GM04503 (cell line): ENCODE results near the gene CAMK4.
A peak's percentile ranks its signal among the peaks of the same experiment; 100 is the strongest.
"Not testable (repeated sequence)": the region's sequence is repeated elsewhere in the genome, so short reads cannot be mapped to it uniquely, and the experiment has no call there.

Experiments
- DNase-seq: peaks from one replicate; pipeline ENCODE4 v3.0.0-alpha.2; 2012; ENCODE audit warnings: low read depth

Gene CAMK4

DNA sequence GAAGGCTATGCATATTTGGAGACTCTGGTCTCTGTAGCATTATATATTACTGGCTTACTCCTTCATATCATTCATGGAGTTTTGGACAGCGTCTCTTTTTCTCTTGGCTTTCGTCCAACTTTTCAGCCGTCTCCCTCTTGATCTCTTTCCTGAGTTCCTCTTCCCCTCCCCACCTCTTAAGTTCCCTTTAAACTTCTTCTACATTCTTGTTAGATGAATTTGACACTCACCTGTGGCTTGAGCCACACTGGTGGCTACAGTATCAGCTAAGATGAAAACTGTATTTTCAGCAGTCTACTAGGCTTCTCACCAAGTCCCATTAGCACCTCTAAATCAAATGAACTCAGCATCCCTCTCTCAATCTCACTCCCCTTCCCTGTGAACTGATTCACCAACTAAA is 160.0 kb downstream of the CAMK4 start:
- no peak for DNase-seq

DNA sequence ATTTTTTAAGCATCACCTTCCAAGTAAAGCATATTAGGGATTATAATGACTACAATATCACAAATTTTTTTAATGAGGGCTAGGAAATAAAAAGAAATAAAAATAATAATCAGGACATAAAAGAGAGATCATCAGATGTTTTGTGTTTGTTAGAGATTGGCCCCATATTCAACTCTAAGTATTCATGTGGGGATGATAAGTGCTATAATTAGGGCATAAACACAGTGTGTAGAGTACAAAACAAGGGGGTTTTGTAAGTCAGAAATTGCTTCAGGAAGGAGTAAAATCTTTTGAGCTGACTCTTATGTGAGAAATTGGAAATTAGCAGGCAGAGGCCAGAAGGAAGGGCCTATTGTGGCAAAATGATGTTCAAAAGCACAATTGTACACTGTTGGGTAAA is 160.9 kb downstream of the CAMK4 start:
- no peak for DNase-seq

DNA sequence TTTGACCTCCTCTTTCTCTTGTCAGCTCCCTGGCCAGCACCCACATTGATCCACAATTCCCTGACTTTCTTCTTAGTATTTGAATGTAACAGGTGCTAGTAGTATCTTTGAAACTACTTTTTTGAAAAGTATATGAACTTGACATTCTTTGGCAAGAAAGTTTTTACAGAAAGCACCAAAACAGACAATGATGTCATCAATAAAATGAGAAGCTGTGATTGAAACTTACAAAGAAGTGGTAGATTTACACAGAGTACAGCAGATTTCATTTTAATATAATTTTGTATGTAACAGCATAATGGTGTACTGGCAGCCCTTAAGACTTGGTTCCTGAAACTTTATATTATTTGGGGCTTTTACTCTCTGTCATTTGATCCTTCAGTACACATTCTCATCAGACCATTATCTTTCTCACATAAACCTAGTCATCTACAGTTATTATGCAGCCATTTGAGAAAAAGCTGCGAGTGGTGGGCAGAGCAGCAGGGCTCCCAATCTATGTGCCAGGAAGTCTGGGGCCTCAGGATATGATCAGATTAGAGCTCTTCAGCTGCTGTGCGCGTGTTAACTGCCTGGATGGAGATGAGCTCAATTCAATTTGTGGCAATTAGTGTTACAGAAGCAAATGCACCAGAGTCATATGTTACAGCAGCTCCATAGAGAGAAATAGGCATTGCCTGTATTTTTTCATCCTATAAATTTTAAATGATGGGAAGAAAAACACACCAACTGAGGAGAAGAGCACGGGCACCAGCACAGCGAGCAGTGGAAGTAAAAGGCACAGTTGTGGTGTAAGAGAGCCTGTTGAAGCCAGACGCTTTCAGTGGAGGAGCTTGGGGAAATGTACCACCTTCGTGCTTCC is 162.0 kb downstream of the CAMK4 start:
- no peak for DNase-seq

DNA sequence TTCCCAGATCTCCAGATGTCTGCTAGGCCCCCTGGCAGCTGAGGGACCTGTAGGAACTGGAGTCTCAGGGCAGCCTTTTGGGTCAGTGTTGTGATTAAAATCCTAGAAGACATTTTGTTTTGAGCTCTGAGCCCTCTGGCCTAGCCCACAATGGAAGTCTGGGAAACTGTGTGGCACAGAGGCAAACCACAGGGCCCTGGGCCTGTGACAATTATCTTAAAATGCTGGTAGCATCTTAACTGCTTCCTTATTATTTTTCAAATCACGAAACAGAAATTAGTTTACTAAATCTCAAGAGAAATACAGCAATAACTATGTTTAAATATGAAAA is 162.6 kb downstream of the CAMK4 start:
- DNase-seq, result no peak

DNA sequence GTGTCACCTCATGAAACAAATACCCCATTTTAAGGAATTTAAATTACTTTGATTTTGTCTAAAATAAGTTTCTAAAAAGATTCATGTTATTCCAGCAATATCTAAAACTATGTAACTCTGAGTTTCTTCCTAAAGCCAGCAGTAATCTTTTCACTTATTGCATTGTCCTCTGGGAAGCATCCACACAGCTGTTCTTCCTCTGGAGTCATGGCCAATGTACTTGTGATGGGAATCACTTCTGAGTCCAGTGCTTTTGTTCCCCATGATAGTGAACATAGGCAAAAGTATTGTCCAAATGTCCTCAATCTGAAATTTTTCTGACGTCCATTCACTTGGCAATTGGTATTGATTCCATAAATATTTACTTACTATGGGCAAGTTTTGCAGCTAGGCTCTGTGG is 163.2 kb downstream of the CAMK4 start:
- no peak for DNase-seq

DNA sequence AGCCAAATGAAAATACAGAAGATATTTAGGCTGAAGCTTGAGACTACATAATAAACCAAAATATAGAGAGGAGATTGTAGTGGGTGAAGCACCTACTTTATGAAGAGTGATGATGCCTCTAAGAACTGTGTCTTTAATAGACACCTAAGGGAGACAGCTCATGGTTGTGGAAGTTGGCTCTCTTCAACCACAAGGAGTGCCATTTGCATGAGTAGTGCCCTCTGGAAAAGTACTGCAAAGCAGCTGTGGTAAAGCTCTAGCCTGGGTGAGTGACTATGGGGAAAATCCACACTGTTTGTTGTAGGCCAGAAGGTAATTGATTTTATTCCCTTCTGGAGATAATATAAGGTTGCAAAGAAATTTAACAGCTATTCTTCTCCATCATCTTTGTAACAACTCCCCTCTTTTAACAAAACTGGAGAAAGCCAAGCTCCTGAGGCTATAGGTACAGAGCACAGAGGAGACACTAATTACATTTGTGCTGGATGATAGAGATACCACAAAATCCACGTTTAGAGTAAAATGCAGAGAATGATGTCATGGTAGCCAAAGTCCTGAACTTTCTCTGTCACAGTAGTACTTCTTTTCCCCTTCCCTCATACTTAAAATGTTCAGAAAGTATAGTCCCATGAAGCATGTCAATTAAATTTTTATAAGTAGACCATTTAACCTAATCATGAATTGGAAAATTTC is 165.4 kb downstream of the CAMK4 start:
- peak; percentile 62 for DNase-seq

DNA sequence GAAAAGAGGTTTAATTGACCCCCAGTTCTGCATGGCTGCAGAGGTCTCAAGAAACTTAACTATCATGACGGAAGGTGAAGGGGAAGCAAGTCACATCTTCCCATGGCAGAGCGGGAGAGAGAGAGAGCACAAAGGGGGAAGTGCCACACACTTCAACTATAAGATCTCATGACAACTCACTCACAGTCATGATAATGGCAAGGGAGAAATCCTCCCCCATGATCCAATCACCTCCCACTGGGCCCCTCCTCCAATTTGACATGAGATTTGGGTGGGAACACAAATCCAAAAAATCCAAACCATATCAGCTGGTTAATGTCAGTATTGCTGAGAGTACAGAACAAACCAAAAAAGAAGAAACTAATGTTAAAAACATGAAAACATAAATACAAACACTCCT is 168.0 kb downstream of the CAMK4 start:
- no peak for DNase-seq

DNA sequence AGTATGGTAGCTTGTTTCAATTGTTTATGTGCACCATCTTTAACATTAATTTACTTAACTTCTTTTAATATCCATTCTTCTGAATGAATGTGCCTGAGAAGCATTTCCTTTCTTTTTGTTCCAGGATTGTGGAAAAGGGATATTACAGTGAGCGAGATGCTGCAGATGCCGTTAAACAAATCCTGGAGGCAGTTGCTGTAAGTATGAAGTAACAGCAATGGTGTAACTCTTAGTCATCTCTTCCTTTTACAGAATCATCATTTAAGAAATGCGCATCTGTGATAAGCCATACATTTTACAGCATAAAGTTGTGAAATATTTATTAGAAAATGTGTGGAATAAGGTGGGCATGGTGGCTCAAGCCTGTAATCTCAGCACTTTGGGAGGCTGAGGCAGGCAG is 170.4 kb downstream of the CAMK4 start:
- DNase-seq, result peak; percentile 21

DNA sequence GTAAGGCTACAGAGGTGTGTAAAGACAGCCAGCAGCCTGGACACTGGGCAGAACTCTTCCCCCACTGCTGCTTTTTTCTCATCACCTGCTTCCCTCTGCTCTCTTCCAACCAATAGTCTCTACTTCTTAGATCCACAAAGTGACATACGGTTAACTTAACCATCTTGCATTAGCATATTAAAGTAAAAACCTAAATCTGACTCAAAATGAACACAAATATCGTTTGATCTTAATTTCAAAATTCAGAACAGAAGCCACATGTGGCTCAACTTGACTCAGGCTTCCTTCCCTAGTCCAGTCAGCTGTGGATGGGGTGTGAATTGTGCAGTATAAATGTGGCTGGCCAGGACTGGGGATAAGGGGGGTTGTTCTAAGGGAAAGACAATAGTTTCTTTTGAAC is 173.8 kb downstream of the CAMK4 start:
- no peak for DNase-seq

DNA sequence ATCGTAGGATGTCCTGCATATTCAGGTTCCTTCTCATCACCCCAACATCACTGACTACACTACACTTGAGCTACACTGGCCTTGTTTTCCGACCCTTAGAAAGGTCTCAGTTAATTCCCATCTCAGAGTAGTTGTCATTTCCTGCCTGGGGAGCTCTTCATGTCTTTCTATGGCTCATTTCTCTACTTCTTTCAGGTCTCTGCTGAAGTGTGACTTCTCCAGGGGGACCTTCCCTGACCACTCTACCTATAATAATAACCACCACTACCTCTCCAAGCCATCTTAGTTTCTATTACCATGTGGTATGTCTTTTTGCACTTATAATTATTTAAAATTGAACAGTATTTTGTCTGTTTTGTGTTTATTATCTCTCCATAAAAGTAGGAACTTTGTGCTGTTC is 174.9 kb downstream of the CAMK4 start:
- DNase-seq, result no peak

DNA sequence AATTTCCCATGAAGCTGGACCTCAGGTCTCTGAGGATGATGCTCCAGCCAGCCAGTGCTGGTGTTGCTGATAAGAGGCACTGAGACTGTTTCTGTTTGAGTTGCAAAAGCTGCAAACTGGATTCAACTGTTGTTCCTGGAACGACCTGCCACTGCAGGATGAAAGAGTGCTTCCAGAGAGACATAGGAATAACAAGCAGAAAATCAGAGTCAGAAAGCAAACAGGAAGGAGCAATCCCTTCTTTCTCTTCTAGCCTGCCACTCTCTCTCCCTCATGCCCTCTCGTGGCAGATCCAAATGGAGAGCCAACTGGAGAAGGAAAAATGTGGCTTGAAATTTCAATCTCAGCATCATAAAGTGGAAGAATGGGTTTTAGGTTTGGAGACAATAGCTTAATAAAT is 177.7 kb downstream of the CAMK4 start:
- no peak for DNase-seq

DNA sequence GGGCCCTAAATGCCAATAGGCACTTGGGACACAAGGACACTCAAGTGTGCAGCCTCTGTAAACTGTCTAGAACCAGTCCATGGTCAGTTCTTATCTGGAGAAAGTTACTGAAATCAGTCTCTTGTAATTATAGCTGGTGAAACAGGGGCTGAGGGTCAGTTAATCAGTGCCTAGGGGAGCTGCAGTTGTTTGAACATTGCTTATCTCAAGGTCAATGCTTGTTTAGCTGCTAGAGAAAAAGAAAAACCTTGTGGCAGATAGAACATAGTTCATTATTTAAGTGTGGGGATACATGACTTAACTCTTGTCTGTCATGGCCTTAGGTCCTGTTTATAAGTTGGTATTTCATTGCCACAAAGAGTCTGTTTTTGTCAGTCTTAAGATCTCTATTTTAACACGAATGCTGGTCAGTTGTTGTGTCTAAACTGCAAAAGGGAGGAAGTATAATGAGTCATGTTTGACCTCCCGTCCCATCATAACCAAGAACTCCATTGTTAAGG is 180.1 kb downstream of the CAMK4 start:
- DNase-seq, result no peak

DNA sequence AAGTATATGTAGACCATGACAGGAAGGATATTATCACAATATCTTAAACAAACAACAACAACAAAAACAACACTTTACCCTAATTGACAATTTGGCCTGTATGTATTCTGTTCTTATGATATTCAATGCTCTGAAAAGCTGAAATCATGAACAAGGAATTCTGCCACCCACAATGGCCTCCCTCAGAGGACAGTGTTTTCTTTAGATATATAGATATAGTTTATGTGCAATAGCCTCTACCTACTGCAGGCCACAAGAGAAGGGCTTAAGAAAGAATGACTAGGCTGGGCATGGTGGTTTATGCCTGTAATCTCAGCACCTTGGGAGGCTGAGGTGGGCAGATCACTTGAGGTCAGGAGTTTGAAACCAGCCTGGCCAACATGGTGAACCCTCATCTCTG is 183.4 kb downstream of the CAMK4 start:
- DNase-seq, result no peak

DNA sequence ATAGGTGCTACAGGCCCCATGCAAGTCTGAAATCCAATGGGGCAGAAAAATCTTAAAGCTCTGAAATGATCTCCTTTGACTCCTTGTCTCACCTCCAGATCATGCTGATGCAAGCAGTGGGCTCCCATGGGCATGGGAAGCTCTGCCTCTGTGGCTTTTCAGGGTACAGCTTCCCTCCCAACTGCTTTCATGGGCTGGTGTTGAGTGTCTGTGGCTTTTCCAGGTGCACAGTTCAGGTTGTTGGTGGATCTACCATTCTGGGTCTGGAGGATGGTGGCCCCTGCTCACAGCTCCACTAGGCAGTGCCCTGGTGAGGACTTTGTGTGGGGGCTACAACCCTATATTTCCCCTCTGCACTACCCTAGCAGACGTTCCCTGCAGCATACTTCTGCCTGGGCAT is 184.6 kb downstream of the CAMK4 start:
- DNase-seq, result no peak

DNA sequence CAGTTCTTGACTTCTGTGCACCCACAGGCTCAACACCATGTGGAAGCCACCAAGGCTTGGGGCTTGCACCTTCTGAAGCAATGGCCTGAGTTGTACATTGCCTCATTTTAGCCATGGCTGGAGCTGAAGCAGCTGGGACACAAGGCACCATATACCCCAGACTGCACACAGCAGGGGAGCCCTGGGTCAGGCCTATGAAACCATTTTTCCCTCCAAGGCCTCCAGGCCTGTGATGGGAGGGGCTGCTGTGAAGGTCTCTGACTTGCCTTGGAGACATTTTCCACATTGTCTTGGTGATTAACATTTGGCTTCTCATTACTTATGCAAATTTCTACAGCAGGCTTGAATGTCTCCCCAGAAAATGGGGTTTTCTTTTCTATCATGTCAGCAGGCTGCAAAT is 185.1 kb downstream of the CAMK4 start:
- DNase-seq, result not testable (repeated sequence)

DNA sequence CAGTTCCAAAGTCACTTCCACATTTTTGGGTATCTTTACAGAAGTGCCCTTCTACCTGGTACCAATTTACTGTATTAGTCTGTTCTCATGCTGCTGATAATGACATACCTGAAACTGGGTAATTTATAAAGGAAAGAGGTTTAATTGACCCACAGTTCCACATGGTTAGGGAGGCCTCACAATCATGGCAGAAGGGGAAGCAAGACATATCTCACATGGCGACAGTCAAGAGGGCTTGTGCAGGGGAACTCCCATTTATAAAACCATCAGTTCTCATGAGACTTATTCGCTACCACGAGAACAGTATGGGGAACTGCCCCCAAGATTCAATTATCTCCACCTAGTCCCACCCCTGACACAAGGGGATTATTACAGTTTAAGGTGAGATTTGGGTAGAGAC is 185.9 kb downstream of the CAMK4 start:
- DNase-seq, result not testable (repeated sequence)

DNA sequence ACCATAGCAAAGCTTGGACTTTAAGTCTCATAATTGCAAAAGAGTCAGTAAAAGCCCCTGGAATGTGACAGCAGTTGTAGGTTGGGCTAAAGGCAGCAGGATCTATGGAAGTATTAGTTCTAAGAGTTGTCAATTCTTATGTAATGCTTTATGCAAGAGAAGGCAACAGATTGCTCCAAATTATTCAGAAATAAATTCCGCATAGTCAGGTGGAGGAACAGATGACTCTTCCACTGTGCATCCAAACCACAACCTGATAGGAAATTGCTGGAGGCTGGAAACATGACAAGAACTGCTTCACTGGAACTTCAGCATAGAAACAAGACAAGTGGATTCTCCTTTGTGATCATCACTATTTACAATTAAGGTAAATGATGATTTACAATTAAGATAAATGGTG is 187.1 kb downstream of the CAMK4 start:
- DNase-seq, result no peak

DNA sequence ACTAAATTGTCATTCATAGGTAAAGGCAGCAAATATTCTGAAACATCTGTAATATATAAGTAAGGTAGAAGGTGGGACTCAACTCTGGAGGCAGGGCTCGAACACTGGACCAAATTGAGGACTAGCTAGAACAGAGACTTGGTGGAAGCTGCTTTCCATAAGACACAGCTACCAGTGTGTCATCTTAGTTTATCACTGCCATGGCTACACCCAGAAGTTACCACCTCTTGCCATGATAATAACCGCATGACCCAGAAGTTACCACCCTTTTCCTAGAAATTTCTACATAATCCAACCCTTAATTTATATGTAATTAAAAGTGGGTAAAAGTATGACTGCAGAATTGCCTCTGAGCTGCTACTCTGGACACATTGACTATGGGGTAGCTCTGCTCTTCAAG is 188.4 kb downstream of the CAMK4 start:
- no peak for DNase-seq

DNA sequence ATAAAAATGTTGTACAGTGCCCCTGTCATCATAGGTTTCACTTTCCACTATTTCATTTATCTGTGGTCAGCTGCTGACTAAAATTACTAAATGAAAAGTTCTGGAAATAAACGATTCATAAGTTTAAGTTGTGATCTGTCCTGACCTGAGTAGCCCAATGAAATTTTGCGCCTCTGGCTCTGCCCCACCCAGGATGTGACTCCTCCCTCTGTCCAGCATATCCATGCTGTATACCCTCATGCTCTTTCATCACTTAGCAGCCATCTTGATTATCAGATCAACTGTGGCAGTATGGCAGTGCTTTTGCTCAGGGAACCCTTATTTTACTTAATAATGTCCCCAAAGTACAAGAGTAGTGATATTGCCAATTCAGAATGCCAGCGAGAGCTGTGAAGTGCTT is 190.9 kb downstream of the CAMK4 start:
- no peak for DNase-seq

DNA sequence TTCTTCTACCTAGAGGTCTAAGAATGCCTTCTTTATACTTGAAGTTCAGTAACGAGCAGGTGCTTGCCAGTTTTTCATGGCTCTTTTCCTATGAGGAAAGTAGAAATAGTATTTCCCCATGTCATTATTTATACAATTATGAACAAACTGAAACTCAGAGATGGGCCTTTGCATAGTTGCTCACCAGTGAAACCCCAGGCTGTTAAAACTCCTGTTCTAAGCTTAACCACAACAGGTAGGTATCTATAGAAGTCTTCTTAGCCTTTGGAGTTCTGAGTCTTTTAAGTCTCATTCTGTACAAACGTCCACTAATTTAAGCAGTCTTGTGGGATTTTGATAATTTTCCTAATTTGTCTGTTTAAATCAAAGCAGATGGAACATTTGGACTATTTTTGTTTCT is 198.1 kb downstream of the CAMK4 start:
- no peak for DNase-seq

DNA sequence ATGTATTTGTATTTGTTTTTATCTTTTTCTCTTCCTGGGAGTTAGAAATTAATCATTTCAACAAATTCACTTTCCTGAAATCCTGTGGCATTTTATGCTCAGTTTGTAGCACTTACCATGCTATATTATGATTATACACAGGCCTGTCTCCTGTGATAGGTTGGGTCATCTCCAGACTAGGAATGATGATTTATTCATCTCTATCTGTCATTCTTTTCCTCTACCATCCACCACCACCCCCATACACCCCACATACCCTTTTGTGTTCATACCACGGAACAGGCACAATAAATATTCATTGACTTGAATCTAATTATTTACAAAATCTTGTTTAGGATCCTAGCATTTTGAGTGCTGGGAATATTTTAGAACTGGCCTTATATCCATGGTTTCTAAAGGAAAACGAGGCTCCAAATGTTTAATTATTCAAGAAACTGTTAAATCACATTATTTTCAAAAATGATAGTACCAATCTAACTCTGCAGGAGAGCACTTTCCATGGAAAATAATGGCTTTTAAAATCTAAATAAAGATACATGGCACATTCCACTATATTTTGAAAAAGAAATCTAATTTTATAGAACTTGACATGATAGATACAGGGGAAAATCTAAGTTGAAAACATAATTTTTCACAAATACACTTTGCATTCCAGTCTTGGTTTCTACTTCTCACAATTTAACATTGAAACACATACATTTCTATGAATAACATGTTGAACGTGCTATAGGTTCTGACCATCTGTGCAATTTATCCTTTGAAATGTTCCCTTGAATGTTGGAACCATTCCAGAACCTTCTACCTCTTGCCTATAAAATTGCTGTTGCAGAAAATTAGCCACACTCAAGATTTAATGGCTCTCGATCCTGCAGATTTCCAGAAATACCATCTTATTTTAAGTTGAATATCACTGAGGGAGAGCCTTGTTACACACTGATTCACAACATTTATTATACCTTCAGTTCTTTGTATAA is 198.8 kb downstream of the CAMK4 start:
- no peak for DNase-seq

DNA sequence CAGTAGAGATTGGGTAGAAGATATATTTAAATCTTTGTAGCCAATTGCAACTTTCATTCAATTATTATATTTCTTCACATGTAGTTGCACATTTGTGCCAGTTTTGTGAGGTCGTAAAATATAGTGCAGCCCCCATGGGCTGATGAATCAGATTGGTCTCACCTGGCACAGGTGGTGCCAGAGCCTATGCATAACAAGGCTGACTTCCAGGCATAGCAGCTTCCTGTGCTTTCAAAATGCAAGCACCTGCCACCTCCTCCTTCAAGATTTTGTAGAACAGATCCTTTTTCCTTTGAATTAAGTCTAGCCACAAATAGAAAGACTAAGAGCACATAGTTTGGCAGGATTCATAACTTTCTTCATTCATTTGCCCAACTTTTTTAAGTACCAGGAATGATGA is 201.0 kb downstream of the CAMK4 start:
- DNase-seq, result no peak

DNA sequence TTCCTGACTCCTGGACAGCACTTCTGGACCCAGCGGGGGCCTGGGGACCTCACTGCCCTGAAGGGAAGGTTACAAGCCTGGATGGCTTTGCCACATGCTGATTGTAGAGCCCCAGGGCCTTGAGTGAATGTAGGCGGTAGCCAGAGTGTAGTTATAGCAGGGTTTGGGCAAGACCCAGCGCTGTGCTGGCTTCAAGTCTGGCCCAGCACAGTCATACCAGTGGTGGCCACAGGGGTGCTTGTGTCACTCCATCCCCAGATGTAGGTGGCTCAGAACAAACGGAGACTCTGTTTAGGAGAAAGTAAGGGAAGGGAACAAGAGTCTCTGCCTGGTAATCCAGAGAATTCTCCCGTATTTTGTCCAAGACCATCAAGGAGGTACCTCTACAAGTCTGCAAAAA is 203.6 kb downstream of the CAMK4 start:
- no peak for DNase-seq
